Activated gamma-delta T cell (primary cell): Measurements from ENCODE around the gene RUNX1.

Experiments used
- DNase-seq: peaks from one replicate; lab custom pipeline; 2025; lab: John Stamatoyannopoulos, UW

RUNX1 gene

DNA sequence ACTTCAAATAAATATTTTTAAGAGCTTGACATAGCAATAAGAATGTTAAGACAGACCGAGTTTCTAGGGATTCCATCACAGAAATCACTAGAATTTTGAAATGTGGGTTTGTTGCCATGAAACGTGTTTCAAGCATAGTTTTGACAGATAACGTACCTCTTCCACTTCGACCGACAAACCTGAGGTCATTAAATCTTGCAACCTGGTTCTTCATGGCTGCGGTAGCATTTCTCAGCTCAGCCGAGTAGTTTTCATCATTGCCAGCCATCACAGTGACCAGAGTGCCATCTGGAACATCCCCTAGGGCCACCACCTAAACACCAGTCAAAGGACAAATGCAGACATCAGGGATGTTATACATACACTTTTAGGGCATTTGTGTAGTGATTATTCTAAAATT is 168.7 kb downstream of the RUNX1 start:
- no peak for DNase-seq

DNA sequence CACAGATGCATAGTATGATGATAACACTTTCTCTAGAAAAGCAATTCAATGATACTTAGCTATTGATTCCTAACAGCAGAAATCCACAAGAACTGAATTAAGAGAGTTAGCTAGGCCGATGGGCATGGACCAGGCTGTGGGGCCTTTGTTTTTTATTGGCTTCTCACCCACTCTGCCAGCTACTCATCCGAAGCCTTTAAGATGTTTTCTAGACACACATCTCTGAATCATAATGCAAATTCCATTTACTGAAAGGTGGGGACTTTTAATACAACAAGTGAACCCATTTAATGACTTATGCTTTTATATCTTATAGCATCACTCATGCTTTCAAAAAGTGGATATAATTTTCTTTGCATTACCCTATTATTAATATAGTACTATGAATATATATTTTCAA is 170.2 kb downstream of the RUNX1 start:
- no peak for DNase-seq

DNA sequence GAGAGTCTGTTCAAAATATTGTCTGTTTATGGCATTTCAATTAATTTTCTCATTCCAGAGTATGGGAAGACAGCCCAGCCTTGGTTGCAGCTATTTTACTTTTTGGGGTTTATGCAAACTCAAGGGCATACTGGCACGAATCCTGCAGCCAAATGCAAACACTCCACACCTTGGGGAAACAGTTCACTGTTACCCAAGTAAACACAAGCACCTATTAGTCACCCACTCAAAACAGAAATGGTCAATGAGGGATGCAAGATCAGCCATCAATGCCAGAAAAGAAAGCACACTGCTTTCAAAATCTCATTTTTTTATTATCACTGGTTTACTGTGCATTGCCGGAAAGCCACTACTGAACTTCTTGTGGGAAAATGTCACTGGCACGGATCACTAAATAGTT is 170.6 kb downstream of the RUNX1 start:
- no peak for DNase-seq

DNA sequence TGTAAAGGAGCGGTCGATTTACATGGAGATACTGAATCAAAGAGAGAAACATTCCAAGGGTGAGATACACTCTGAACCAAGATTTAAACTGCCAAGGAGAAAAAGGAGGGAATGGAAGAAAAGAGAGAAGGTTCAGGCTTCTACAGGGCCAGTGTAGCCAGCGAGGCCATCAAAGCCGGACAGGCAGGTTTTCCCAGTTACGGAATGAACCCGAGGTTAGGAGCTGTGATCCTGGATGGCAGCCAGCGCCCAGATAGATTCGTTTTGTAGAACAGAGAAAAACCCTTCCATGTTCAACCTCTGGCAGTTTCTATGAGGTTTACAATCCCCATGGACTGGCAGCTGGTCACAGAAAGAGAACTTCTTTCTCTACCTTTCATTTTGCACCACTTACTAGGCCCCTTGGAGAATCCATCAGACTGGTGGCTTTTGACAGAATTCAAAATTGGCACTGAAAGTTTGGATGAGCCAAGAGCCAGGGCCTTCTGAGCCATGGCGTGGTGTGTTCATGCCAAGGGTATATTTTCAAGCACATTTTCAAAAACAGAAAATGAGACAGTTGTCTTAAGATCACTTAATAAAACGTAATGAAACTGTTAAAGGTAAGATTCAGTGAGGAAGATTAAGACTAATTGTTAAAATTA is 171.5 kb downstream of the RUNX1 start:
- no peak for DNase-seq

DNA sequence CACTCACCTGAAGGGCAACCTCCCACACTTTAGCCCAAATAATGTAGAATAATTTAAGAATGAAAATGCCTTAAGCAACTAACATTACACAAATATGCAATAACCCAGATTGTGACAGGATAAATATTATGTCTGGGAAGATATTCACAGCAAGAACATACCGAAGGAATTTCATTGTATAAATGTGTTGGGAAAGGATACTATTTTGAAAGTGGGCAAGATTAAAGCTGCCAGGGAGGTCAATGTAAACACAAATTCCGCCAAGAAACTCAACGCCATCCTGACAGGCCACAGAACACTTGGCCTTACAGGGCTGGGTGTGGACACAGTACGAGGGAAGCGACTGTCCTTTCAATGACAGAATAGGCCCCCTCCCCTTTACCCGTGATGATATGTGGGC is 173.3 kb downstream of the RUNX1 start:
- DNase-seq = no peak

DNA sequence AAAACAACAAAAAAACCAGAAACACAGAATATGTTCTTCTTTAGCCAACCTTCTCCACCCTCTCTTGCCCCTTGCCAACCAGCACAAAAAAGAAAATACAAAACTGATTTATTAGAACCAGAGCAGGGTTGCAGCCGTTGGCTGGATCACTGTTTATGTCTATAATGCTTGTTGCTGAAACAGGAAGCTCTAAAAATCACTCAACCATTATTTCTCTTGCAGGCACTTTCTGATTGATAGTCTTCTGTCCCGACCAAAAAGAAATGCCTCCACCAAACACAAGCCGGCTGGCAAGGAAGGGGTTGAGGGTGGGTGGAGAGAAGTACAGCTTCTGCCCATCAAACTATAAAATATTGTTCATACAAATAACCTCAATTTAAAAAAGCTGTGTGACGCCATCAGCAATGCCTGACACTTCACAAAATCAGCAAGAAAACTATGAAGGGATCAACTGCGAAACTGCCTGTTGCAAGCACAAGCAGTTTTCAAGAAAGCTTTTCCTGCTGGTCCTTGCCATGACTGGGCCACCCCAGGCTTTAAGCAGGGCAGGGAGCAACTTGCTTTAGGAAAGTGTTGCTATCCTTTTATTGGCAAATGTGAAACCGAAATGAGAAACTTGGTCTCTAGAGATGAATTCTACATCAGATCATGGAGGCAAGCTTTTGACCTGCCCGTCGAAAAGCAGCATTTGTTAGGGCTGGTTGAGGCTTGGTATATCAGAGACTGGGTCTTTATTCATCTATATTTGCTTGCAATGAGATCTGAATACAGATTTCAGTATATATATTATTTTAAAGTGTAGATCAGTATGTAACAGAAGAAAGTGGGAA is 174.2 kb downstream of the RUNX1 start:
- no peak for DNase-seq

DNA sequence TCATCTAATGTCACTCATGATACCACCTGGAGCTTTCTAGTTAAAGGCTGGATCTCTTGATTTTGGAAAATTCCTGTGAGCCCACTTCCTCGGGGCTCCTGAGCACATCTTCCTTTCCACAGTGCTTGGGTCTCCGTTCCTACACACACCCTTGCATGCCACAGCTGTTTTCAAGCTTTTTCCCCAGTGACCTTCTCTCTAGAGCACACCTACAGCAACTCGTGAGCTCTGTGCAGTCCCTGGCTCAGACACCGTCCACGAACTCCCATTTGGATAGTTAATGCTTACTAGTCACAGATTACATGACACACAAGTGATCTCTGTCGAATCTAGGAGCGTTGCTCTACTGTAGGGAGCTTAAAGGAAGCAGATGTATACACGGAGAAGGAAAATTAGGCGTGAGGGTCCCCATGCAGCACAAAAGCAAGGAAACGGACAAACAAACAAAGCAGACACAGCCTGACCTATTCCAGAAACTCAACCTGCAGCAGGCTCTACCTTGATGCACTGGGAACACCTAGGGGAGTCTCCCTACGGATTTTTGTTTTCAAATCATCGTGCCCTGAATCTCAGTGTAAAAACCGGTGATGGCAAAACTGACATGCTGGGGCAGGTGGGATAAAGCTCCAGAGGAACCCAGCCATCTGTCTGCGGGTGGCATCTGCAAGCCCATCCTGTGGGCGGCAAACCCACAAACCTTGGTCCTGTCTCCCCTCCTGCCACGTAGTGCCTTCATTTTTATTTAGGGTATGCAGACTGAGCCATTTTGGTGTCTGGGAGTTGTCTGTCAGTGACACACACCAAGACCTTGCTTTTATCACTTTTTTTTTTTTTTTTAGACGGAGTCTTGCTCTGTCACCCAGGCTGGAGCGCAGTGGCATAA is 177.8 kb downstream of the RUNX1 start:
- no peak for DNase-seq

DNA sequence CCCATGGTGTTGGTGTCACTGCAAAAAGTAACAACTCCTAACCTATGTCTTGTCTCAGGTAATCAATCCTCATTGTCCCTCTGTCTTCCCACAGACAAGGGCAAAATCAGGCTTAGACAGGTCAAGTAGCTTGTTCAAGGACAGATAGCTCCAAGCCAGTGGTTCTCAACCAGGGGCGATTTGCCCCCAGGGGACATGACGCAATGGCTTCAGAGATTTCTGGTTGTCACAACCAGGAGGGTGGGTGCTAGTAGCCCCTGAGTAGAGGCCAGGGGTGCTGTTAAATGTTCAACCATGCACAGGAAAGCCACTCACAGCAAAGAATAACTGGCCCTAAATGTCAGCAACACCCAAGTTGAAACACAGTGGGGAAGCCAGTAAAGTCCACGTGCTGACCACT is 178.9 kb downstream of the RUNX1 start:
- no peak for DNase-seq

DNA sequence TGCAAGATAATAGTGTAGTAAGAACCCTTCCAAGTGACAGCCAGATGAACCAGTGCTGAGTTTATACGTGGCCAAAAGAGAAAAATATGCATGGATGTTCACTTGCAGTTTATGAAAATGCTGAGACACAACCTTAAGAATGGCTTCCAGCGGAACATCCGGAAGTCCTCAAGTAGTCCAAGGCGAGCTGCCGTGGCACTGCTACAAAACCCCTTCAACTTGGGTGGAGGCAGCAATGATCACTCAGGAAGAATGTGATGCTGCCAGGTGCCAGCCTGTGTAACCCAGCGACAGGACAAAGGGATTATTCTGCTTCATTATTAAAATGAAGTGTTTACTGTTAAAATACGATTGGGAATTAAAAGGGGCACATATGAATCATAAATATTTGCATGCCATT is 179.6 kb downstream of the RUNX1 start:
- DNase-seq = no peak

DNA sequence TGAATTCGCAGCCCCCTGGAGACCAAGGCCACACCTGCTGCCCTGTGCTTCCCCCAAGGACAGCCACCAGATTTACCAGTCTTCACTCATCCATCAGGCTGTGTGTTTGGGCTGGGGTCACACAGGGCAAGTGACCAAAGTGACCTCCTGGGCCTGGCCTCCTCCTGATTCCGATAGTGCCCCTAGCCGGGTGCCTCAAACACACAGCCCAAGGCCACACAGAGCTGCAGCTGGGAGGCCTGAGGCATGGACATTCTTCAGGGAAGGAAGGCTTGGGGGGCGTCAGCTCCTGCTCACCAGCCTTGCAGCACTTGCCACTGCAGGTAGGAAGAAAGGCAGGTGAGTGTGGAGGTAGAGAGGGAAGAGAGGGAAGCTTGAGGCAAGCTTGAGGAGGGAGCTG is 181.3 kb downstream of the RUNX1 start:
- no peak for DNase-seq

DNA sequence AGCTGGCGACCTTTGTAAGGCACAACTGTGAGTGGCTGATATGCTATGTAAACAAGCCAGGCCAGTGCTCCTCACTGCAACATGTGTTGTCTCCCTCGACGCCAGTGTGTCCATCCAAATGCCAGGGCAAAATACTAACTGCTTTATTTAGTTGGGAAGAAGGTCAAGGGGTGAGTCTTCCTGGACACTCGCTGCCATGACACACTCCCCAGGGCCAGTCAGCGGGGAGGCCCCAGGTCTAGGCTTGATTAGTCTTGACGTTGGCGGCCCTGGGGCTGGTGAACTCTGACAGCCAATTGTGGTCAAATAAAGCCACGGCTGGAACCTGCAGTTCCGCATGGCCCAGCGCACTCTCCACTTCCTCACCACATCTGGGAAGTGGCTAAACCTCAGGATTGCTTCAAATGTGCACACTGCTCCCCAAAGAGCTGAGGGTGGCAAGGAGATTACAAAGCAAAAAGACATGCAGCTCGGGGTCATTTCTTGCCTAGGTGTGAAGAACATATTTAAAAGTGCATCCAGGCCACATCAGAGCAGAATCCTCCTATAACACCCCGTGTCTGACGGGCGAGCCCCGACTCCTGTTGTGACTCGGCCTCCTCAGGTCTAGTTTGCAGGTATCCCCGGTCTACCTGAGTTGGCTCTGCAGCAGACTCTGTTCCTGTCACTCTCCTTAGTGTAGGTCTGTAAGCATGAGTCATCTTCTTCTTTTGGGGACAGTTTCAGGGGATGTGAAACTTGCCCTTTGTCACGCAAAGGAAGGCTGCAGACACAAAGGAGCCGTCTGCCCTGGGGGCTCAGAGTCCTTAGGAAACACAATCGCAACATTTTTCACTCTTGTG is 183.5 kb downstream of the RUNX1 start:
- no peak for DNase-seq

DNA sequence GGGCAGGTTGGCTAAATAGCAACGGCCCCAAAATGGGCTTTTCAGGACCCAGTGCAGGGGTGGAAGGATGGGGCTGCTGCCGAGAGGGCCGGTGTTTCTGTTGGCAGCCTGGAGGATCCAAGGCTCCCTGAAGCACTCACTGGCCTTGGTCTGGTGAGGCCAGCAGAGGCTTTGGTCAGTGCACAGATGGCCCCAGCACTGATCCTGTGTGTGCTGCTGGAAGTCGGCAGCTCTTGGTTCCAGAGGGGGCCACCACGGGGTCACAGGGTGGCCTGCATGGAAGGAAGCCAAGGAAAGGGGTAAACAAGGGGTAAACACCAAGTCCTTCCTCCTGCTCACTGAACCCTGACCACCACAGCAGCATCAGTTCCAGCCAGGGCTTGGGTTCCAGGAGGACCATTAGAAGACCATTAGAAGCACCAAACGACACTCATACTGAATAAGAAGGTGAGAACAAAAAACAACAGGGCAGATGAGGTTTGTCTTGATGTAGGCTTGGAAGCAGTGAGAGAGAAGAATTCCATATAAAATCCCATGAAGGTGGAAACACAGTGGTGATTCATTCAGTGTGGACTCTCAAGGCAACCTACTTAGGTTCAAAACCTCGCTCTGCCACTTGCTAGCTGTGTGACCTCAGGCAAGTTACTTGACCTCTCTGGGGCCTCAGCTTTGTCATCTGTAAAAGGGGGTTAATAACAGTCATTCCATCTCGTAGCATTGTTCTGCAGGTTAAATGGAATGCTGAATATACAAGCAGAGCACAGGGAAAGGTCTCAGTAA is 184.5 kb downstream of the RUNX1 start:
- DNase-seq = no peak

DNA sequence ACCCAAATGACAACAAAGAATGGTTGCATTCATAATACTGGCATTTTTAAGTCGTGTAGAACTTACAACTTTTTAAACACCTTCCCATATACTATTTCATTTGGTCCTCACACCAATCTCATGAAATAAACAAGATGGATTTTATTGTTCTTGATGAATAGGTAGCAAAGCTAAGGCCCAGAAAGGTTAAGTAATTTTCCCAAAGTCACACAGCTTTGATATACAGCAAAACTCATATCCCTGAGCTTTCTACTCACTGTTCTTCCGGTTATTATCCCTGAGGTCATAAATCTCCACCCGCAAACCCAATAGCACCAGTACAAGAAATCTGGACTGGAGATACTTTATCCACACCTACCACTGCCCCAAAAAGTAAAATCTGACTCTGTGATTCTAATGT is 186.2 kb downstream of the RUNX1 start:
- DNase-seq = no peak

DNA sequence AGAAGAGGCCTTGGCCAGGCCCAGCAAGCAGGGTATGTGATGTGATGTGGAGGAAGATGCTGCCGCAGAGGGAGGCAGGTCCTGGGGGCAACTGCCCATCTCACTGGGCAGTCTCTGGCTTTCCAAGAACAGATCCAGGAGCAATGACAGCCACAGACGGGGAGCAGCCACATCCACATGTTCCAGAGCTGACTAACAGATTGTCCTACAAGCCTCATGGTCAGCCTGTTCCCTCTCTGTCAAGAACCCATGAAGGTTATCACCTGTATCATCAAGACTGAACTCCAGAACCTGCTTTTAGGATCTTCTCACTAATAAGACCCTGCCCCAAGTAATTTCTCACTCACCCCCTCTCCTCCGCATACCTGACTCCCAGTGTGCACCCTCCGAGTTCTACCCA is 187.8 kb downstream of the RUNX1 start:
- DNase-seq = no peak

DNA sequence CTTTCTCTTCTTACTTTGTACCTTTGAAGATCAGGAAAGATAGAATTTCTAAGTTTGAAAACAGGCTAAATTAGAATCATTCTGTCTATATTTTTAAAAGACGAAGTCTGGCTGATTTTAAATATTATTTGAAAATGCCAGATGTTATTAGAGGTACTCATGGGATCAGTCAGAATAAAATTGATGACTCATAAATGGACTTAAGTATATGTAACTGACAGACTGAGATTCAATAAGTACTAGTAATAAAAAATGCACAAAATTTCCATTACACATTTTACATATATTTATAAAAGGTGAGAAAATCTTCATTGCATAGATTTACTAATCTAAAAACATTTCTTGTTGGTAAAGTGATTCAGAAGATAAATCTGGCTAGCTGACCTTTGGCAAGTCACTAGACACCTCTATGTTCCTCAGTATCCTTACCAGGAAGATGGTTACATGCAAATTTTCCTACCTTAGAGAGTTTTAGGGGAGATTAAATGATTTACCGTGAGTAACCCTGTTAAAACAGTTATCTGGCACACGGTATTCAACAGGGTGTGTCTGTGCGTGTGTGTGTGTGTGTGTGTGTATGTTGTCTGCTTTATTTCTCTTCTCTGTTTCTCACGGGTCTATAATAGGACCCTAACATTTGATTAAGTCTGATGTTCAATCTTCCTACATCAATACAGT is 189.0 kb downstream of the RUNX1 start:
- DNase-seq = no peak

DNA sequence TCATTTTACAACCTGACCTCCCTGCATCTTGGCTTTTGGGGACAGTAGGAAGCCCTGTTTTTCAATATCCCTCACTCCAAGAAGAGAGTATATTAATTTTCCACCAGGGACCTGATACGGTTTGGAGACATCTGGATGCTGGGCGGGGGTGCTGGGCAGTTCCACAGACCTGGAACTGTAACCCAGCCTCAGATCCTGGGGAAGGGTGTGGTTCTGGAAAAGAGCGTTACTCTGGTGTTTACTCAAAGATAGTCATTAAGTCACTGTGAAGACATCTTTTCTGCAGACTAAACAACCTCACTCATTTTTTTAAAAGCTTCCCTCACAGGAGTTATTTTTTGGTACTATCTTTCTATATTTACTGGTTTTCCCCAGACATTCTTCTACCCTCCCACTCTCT is 190.5 kb downstream of the RUNX1 start:
- no peak for DNase-seq

DNA sequence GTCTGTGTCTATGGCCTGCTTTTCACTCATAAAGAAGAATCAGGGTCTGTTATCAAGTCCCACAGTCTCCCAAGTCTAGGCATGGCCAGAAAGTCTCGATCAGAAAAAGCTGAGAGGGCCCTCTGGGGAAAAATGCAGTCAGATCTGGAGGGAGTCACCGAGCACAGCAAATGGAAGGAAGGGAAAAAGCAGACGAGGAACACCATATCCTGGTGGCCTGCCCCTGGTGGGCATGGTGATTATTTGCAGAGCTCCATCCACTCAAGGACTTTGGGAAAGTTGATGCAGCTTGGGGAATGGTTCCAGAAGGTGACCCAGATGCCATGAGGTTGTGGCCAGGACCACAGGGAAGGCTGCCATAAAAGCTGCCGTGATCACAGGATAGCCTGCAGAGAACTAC is 191.2 kb downstream of the RUNX1 start:
- DNase-seq = no peak

DNA sequence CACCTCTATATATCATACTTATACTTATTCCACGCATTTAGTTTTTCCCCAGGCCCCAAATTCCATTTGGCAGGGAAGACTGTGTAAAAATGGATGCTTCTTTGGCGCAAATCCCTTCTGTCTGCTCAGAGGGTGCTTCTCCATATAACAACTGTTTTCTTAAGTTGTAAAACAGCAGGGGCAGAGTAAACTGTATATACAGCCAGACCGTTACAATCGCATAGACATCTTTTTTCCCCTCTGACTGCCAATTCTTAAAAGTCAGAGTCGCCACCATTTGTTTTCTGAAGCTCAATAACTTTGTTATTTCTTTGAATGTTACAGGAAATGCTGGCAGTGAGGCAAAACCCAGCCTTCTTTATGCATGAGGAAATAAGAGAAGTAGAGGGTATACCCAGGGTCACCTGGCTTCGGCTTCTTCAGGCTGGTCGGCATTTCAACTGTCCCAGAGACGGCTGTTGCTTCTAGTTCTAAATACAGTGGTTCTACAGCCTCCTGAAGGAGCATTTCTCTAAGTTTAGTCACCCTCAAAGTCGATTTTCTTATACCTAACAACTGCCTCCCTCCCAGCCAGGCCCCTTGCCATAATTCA is 191.9 kb downstream of the RUNX1 start:
- no peak for DNase-seq

DNA sequence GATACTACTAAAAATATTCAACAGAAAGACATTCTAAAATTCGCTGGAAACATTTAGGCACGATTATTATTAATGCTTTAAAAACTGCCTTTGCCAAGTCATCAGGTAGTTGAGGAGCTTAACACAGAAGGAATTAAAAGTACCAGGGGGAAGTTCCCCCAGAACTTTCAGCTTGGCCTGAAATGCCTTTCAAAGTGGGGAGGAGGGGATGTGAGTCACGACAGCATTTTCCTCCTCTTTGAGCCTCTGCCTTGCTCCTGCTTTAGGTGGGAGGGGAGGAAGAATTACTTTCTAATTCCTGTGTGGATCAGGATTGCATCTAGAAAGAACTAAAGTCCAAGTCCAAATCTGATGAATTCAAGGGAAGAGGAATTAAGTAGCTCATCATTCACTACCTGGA is 196.7 kb downstream of the RUNX1 start:
- no peak for DNase-seq

DNA sequence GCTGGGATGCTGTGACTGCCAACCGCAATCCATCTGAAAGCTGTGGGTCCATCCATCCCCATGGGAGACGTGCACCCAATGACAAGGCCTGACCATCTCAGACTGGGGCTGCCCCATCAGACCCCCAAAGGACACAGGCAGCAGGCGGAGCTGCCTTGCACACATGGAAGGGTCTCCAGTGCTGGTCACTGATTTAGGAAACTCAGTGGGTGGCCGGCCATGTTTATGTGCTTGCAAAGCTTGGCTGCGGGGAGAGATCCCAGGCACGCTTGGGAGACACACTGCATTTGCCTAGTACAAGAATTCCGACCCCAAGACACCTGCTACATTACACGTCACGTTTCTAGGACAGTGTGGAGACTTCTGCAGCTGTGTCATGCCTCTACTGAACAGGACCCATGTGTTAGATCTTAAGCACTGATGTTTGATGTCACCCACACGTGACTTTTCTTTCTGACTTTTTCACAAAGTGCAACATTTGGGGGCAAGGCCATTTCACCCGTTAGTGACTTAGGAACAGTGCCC is 198.9 kb downstream of the RUNX1 start:
- DNase-seq = no peak
